IMR-90 (cell line): ENCODE data around the gene DBH. TPM values are rescaled to one million over a fixed set of nuclear protein-coding genes. Genes with fewer than 3 reads are reported as not detected.

ENCODE experiments used
- ATAC-seq: fragments of 200-7000 bp; cut with Tn5 transposase; 2 replicates; pipeline ENCODE4 v1.9.1; 2020; ENCODE audit warnings: low read depth, mild to moderate bottlenecking, moderate library complexity
- BruUV-seq: library from RNA; stranded (reverse); fragments of 400-500 nt; replicated peaks from 2 replicates; lab custom pipeline; 2021; lab: Mats Ljungman, UMichigan
- CTCF ChIA-PET: fragments of 300-600 bp; formaldehyde crosslinking; extraction: SDS; loops from one replicate; lab custom pipeline; 2021; ENCODE audit warnings: antibody characterized with exemption; lab: Yijun Ruan, JAX
- POLR2A ChIA-PET: fragments of 300-600 bp; sonication (Branson Sonifier 250); formaldehyde crosslinking; loops from one replicate; lab custom pipeline; 2022; ENCODE audit warnings: antibody characterized with exemption; ENCODE audit not compliant: unreplicated experiment; lab: Charles Lee
- DNase-seq: peaks from one replicate; pipeline ENCODE4 v3.0.0; 2013
- H2AFZ ChIP-seq: replicated peaks from 2 replicates; pipeline ENCODE3; 2013; ENCODE audit warnings: low read length, mild to moderate bottlenecking; ENCODE audit not compliant: poor library complexity
- H2AK5ac ChIP-seq: 2 replicates; pipeline ENCODE4 v1.6.1; 2013; ENCODE audit warnings: low read depth, low read length, inconsistent platforms
- H2AK9ac ChIP-seq: replicated peaks from 2 replicates; pipeline ENCODE3; 2013; ENCODE audit warnings: mild to moderate bottlenecking, low read depth, low read length, moderate library complexity; ENCODE audit not compliant: poor library complexity
- H2BK120ac ChIP-seq: 2 replicates; pipeline ENCODE4 v1.6.1; 2013; ENCODE audit warnings: low read depth, low read length, inconsistent platforms
- H2BK15ac ChIP-seq: 3 replicates; pipeline ENCODE4 v1.6.1; 2013; ENCODE audit warnings: low read depth, low read length, inconsistent platforms
- H2BK20ac ChIP-seq: 2 replicates; pipeline ENCODE4 v1.6.1; 2013; ENCODE audit warnings: low read depth, mild to moderate bottlenecking, inconsistent platforms, low read length, moderate library complexity
- H2BK5ac ChIP-seq: 2 replicates; pipeline ENCODE4 v1.6.1; 2013; ENCODE audit warnings: mild to moderate bottlenecking, low read depth, low read length, inconsistent platforms; ENCODE audit not compliant: poor library complexity, severe bottlenecking
- H3K14ac ChIP-seq: replicated peaks from 2 replicates; pipeline ENCODE4 v1.6.1; 2013; ENCODE audit warnings: low read depth, low read length, inconsistent platforms
- H3K18ac ChIP-seq: 2 replicates; pipeline ENCODE4 v1.6.1; 2013; ENCODE audit warnings: low read depth, low read length, control low read depth
- H3K23ac ChIP-seq: 2 replicates; pipeline ENCODE4 v1.6.1; 2013; ENCODE audit warnings: low read depth, low read length, inconsistent platforms
- H3K27ac ChIP-seq: 2 replicates; pipeline ENCODE4 v1.5.1; 2013; ENCODE audit warnings: mild to moderate bottlenecking, control low read depth, low read length; ENCODE audit not compliant: insufficient read depth
- H3K27me3 ChIP-seq: 2 replicates; pipeline ENCODE4 v1.6.1; 2013; ENCODE audit warnings: low read length; ENCODE audit not compliant: control insufficient read depth, insufficient read depth
- H3K36me3 ChIP-seq: 2 replicates; pipeline ENCODE4 v1.6.1; 2013; ENCODE audit warnings: low read length, mixed read lengths; ENCODE audit not compliant: control insufficient read depth, insufficient read depth
- H3K4ac ChIP-seq: 2 replicates; pipeline ENCODE4 v1.6.1; 2013; ENCODE audit warnings: low read depth, low read length, inconsistent platforms
- H3K4me1 ChIP-seq: 2 replicates; pipeline ENCODE4 v1.6.1; 2013; ENCODE audit warnings: low read length, mixed read lengths; ENCODE audit not compliant: control insufficient read depth, insufficient read depth
- H3K4me2 ChIP-seq: 2 replicates; pipeline ENCODE4 v1.6.1; 2013; ENCODE audit warnings: low read depth, mild to moderate bottlenecking, control low read depth, low read length, moderate library complexity
- H3K4me3 ChIP-seq: 2 replicates; pipeline ENCODE4 v1.5.1; 2013; ENCODE audit warnings: low read depth, mild to moderate bottlenecking, control low read depth, low read length, moderate library complexity; ENCODE audit not compliant: insufficient read depth
- H3K56ac ChIP-seq: 2 replicates; pipeline ENCODE4 v1.6.1; 2013; ENCODE audit warnings: low read length, inconsistent platforms; ENCODE audit not compliant: insufficient read depth; ENCODE audit errors: extremely low read depth
- H3K79me1 ChIP-seq, 2 experiments: 2 replicates each; pipeline ENCODE4 v1.6.1; 2013; ENCODE audit warnings: low read length in 2 of 2, inconsistent platforms in 1 of 2, low read depth in 1 of 2
- H3K9ac ChIP-seq: 2 replicates; pipeline ENCODE4 v1.6.1; 2013; ENCODE audit warnings: low read depth, low read length, control low read depth
- H3K9me1 ChIP-seq: 2 replicates; pipeline ENCODE4 v1.6.1; 2013; ENCODE audit warnings: low read length, inconsistent platforms; ENCODE audit not compliant: insufficient read depth
- H3K9me3 ChIP-seq: 2 replicates; pipeline ENCODE4 v1.6.1; 2013; ENCODE audit warnings: low read length; ENCODE audit not compliant: control insufficient read depth, insufficient read depth
- H4K20me1 ChIP-seq: 2 replicates; pipeline ENCODE4 v1.6.1; 2013; ENCODE audit warnings: low read length, inconsistent platforms; ENCODE audit not compliant: insufficient read depth
- H4K5ac ChIP-seq: 2 replicates; pipeline ENCODE4 v1.6.1; 2013; ENCODE audit warnings: mild to moderate bottlenecking, low read depth, low read length, control low read depth
- H4K8ac ChIP-seq, 2 experiments: 2 replicates each; pipeline ENCODE4 v1.6.1; 2013; ENCODE audit warnings: low read depth in 2 of 2, low read length in 2 of 2, control low read depth in 1 of 2, inconsistent platforms in 1 of 2
- H4K91ac ChIP-seq: 2 replicates; pipeline ENCODE4 v1.6.1; 2013; ENCODE audit warnings: low read depth, low read length, inconsistent platforms; ENCODE audit not compliant: insufficient read depth
- CEBPB ChIP-seq: IDR thresholded peaks from 2 replicates; pipeline ENCODE4 v1.6.1; 2012; ENCODE audit warnings: low read depth, low read length, improper control_type of control experiment
- CHD1 ChIP-seq: IDR thresholded peaks from 2 replicates; pipeline ENCODE4 v1.6.1; 2012; ENCODE audit warnings: low read depth, low read length, improper control_type of control experiment
- ELK1 ChIP-seq: fragments of 150-350 bp; IDR thresholded peaks from 2 replicates; pipeline ENCODE4 v1.6.1; 2016; ENCODE audit warnings: low read depth, mild to moderate bottlenecking, low read length, moderate library complexity, borderline replicate concordance
- FOS ChIP-seq: fragments of 150-350 bp; IDR thresholded peaks from 2 replicates; pipeline ENCODE4 v1.6.1; 2016; ENCODE audit warnings: low read depth, low read length
- MAFK ChIP-seq: IDR thresholded peaks from 2 replicates; pipeline ENCODE4 v1.6.1; 2012; ENCODE audit warnings: low read depth, low read length, improper control_type of control experiment
- MAZ ChIP-seq: IDR thresholded peaks from 2 replicates; pipeline ENCODE4 v1.6.1; 2012; ENCODE audit warnings: low read depth, mild to moderate bottlenecking, low read length, improper control_type of control experiment, moderate library complexity, borderline replicate concordance
- MXI1 ChIP-seq: IDR thresholded peaks from 2 replicates; pipeline ENCODE4 v1.6.1; 2012; ENCODE audit warnings: low read depth, mild to moderate bottlenecking, low read length, moderate library complexity, borderline replicate concordance
- POLR2A ChIP-seq: IDR thresholded peaks from 2 replicates; pipeline ENCODE4 v1.6.1; 2012; ENCODE audit warnings: mild to moderate bottlenecking, low read depth, low read length
- RAD21 ChIP-seq: IDR thresholded peaks from 2 replicates; pipeline ENCODE4 v1.6.1; 2012; ENCODE audit warnings: low read length, improper control_type of control experiment
- RCOR1 ChIP-seq: IDR thresholded peaks from 2 replicates; pipeline ENCODE4 v1.6.1; 2012; ENCODE audit warnings: mild to moderate bottlenecking, low read length, improper control_type of control experiment; ENCODE audit not compliant: insufficient replicate concordance
- RFX5 ChIP-seq: IDR thresholded peaks from 2 replicates; pipeline ENCODE4 v1.8.0; 2012; ENCODE audit warnings: low read depth, mild to moderate bottlenecking, low read length, moderate library complexity
- SMC3 ChIP-seq: fragments of 150-350 bp; IDR thresholded peaks from 2 replicates; pipeline ENCODE4 v1.6.1; 2016; ENCODE audit warnings: low read depth, mild to moderate bottlenecking, antibody characterized with exemption, low read length, moderate library complexity
- USF2 ChIP-seq: fragments of 150-350 bp; IDR thresholded peaks from 2 replicates; pipeline ENCODE4 v1.6.1; 2017; ENCODE audit warnings: mild to moderate bottlenecking, antibody characterized with exemption, low read length, low read depth
- WGBS, 2 experiments: methylation state at CpG; one replicate each; pipeline versions ENCODE4 v1.1.5 to v1.1.7; 2013; ENCODE audit warnings: missing lambda C conversion rate in 2 of 2; ENCODE audit not compliant: insufficient read length in 1 of 2; ENCODE audit errors: extremely low coverage in 2 of 2; 5-methylcytosine and 5-hydroxymethylcytosine counted together
- dilution Hi-C: fragments of 300-500 bp; cut with HindIII; formaldehyde crosslinking; loops from one replicate; pipeline ENCODE4 v1.14.3; 2018; ENCODE audit warnings: low sequenced_read_pairs; ENCODE audit not compliant: unreplicated experiment
- in situ Hi-C: fragments of 300-500 bp; cut with MboI; formaldehyde crosslinking; loops from 3 replicates; pipeline ENCODE4 v1.14.3; 2019; ENCODE audit warnings: low sequenced_read_pairs, inconsistent platforms, mixed read lengths
- intact Hi-C: fragments of 100-400 bp; cut with micrococcal nuclease; formaldehyde crosslinking; loops from 2 replicates; pipeline ENCODE4 v1.10.0; 2022
- polyA plus RNA-seq, 3 experiments: library from polyadenylated mRNA; depleted of rRNA; stranded (reverse); fragments of >200 nt; gene quantifications; 2 replicates each; pipeline ENCODE4 v1.2.3, GENCODE V29; 2012; ENCODE audit warnings: low replicate concordance in 1 of 3
- total RNA-seq: library from RNA; depleted of rRNA; stranded (reverse); fragments of >200 nt; gene quantifications from 2 replicates; pipeline ENCODE4 v1.2.3, GENCODE V29; 2012
- TF ChIP-seq, protein P1 (sequence below): conservative IDR thresholded peaks from 2 replicates; pipeline ENCODE4 v1.5.1; 2012; ENCODE audit warnings: mild to moderate bottlenecking, low read depth, low read length, improper control_type of control experiment

The DBH gene
- total and polyA plus RNA-seq, 2 of the 4 experiments (the other 2 are of a cell fraction): not detected

DNA sequence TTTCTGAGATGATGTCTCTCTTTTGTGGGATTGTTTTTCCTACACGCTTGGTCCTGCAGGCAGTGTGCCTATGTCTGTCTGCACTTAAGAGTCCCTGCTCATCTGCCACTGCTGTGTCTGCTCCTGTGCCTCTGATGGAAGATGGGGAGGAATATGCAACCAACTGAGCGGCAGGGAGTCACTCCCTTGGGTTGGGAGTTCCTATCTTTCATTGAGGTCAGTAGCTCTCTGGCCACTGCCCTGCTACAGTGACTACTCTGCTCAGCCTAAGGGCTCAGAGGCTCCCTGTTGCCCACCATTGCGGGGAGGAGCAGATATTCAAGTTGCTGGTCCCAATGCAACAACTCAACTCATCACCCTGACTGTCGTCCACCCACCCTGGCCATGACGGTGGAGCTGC lies 13.6 kb upstream of the DBH start:
- H3K27ac ChIP-seq: no peak overlapping the region
- no peak overlapping the region for H4K91ac ChIP-seq
- dilution Hi-C loops: no loop called here
- intact Hi-C loops: no loop called here
- H2AFZ ChIP-seq: no peak overlapping the region
- no peak overlapping the region for H2BK5ac ChIP-seq
- H4K5ac ChIP-seq: no peak overlapping the region
- no peaks in the 10 kb centered on the region for H4K20me1 ChIP-seq
- H4K8ac ChIP-seq: no peak overlapping the region
- no peaks in the 10 kb centered on the region for H3K36me3 ChIP-seq
- H2AK5ac ChIP-seq: no peak overlapping the region
- no TSS peak for BruUV-seq
- DNase-seq (no peak), ATAC-seq (no peak)
- no peaks in the 10 kb centered on the region for H3K4me1 ChIP-seq
- in situ Hi-C loops: no loop called here
- TF ChIP-seq, protein P1, sequence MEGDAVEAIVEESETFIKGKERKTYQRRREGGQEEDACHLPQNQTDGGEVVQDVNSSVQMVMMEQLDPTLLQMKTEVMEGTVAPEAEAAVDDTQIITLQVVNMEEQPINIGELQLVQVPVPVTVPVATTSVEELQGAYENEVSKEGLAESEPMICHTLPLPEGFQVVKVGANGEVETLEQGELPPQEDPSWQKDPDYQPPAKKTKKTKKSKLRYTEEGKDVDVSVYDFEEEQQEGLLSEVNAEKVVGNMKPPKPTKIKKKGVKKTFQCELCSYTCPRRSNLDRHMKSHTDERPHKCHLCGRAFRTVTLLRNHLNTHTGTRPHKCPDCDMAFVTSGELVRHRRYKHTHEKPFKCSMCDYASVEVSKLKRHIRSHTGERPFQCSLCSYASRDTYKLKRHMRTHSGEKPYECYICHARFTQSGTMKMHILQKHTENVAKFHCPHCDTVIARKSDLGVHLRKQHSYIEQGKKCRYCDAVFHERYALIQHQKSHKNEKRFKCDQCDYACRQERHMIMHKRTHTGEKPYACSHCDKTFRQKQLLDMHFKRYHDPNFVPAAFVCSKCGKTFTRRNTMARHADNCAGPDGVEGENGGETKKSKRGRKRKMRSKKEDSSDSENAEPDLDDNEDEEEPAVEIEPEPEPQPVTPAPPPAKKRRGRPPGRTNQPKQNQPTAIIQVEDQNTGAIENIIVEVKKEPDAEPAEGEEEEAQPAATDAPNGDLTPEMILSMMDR: no peak
- TF ChIP-seq MAFK: no peak
- TF ChIP-seq CHD1: no peak
- TF ChIP-seq ELK1: no peak
- no peak for TF ChIP-seq MXI1
- TF ChIP-seq CEBPB: no peak
- TF ChIP-seq POLR2A: no peak
- no peak for TF ChIP-seq MAZ
- no peak for TF ChIP-seq SMC3
- no peak for TF ChIP-seq RAD21
- no peak for TF ChIP-seq RCOR1
- TF ChIP-seq RFX5: no peak
- TF ChIP-seq FOS: no peak
- no peak for TF ChIP-seq USF2
- CTCF ChIA-PET: no interaction called here
- H3K4me2 ChIP-seq: no peak overlapping the region
- peaks cover 6% of the 10 kb centered on the region for H3K9me3 ChIP-seq
- peaks cover 27% of the 10 kb centered on the region for H3K27me3 ChIP-seq
- POLR2A ChIA-PET: no interaction called here
- no peak overlapping the region for H3K18ac ChIP-seq
- no peak overlapping the region for H3K9ac ChIP-seq
- H3K56ac ChIP-seq: no peak overlapping the region
- no peak overlapping the region for H3K14ac ChIP-seq
- H3K4ac ChIP-seq: no peak overlapping the region
- no peak overlapping the region for H3K23ac ChIP-seq
- no peak overlapping the region for H2BK120ac ChIP-seq
- H3K9me1 ChIP-seq: no peaks in the 10 kb centered on the region
- H2BK15ac ChIP-seq: no peak overlapping the region
- H2BK20ac ChIP-seq: no peak overlapping the region
- H2AK9ac ChIP-seq: no peak overlapping the region
- H3K79me1 ChIP-seq: no peaks in the 10 kb centered on the region
- H3K4me3 ChIP-seq: no peak overlapping the region
- WGBS, 2 experiments: no CpG with 5 or more reads among the region's 5 CpGs
